SU-DHL-6 (cell line): ENCODE results near the gene MMAB.

ENCODE experiments used
- EZH2phosphoT487 ChIP-seq: fragments of 200-600 bp; sonication (generic), shearing (Covaris generic); conservative IDR thresholded peaks from 2 replicates; pipeline ENCODE4 v1.6.1; 2018; ENCODE audit warnings: mild to moderate bottlenecking, antibody characterized with exemption, low read length, moderate library complexity, mixed read lengths
- TF ChIP-seq, protein P1 (sequence below): fragments of 200-600 bp; sonication (generic); IDR thresholded peaks from one replicate; pipeline ENCODE4 v1.5.1; 2017; ENCODE audit warnings: antibody characterized with exemption, mild to moderate bottlenecking, low read length, moderate library complexity; ENCODE audit not compliant: insufficient read depth, poor library complexity, severe bottlenecking

DNA sequence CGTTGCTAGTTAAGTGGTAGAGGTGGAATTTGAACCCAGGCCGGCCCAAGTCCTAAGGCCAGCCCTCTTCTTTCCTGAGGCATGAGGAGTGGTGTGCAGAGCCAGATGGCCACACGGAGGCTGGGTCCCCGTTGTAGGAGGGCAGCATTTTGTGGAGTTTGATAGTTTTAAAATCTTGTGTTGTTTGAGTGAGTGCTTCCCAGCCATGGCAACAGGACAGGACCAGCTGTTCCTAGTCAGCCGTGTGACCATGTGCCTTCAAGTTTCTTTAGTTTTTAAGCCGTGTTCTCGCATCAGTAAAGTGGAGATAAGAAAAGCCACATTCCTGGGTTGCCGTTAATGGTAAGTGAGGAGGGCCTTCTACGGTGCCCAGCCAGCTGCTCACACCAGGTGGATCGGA lies 51.5 kb downstream of the MMAB start:
- TF ChIP-seq, protein P1, sequence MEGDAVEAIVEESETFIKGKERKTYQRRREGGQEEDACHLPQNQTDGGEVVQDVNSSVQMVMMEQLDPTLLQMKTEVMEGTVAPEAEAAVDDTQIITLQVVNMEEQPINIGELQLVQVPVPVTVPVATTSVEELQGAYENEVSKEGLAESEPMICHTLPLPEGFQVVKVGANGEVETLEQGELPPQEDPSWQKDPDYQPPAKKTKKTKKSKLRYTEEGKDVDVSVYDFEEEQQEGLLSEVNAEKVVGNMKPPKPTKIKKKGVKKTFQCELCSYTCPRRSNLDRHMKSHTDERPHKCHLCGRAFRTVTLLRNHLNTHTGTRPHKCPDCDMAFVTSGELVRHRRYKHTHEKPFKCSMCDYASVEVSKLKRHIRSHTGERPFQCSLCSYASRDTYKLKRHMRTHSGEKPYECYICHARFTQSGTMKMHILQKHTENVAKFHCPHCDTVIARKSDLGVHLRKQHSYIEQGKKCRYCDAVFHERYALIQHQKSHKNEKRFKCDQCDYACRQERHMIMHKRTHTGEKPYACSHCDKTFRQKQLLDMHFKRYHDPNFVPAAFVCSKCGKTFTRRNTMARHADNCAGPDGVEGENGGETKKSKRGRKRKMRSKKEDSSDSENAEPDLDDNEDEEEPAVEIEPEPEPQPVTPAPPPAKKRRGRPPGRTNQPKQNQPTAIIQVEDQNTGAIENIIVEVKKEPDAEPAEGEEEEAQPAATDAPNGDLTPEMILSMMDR: no peak
- no peak for TF ChIP-seq EZH2phosphoT487
